ENCODE results near the gene MRTFB.

Gene MRTFB

GRCh38 chr16:14128097-14128496 lies 57.0 kb downstream of the MRTFB start:
- DNase-seq (ENCODE audit: extremely low read depth in 1 of 2, low read depth in 1 of 2) = no peak

GRCh38 chr16:14129502-14129901 lies 58.4 kb downstream of the MRTFB start:
- DNase-seq (ENCODE audit: extremely low read depth in 1 of 2, low read depth in 1 of 2) = no peak

GRCh38 chr16:14131774-14132695 lies 60.9 kb downstream of the MRTFB start:
- DNase-seq (ENCODE audit: extremely low read depth in 1 of 2, low read depth in 1 of 2) = no peak

GRCh38 chr16:14132696-14133048 lies 61.6 kb downstream of the MRTFB start:
- DNase-seq (ENCODE audit: extremely low read depth in 1 of 2, low read depth in 1 of 2) = no peak

- DNase-seq (ENCODE audit: extremely low read depth in 1 of 2, low read depth in 1 of 2) = no peak
Measured at GRCh38 chr16:14133907-14134306, 62.8 kb downstream of the MRTFB start.

- no peak for DNase-seq (ENCODE audit: extremely low read depth in 1 of 2, low read depth in 1 of 2)
Measured at GRCh38 chr16:14135704-14136103, 64.6 kb downstream of the MRTFB start.

GRCh38 chr16:14139872-14140271 lies 68.8 kb downstream of the MRTFB start:
- no peak for DNase-seq (ENCODE audit: extremely low read depth in 1 of 2, low read depth in 1 of 2)

- DNase-seq (ENCODE audit: extremely low read depth in 1 of 2, low read depth in 1 of 2) = no peak
Measured at GRCh38 chr16:14140923-14141322, 69.8 kb downstream of the MRTFB start.

- no peak for DNase-seq (ENCODE audit: extremely low read depth in 1 of 2, low read depth in 1 of 2)
Measured at GRCh38 chr16:14146445-14146844, 75.3 kb downstream of the MRTFB start.

- no peak for DNase-seq (ENCODE audit: extremely low read depth in 1 of 2, low read depth in 1 of 2)
Measured at GRCh38 chr16:14148016-14148415, 76.9 kb downstream of the MRTFB start.

GRCh38 chr16:14148569-14148968 lies 77.5 kb downstream of the MRTFB start:
- no peak for DNase-seq (ENCODE audit: extremely low read depth in 1 of 2, low read depth in 1 of 2)

GRCh38 chr16:14150796-14151195 lies 79.7 kb downstream of the MRTFB start:
- DNase-seq (ENCODE audit: extremely low read depth in 1 of 2, low read depth in 1 of 2) = no peak

GRCh38 chr16:14151256-14152030 lies 80.3 kb downstream of the MRTFB start:
- DNase-seq (ENCODE audit: extremely low read depth in 1 of 2, low read depth in 1 of 2) = no peak

GRCh38 chr16:14155572-14156190 lies 84.6 kb downstream of the MRTFB start:
- DNase-seq (ENCODE audit: extremely low read depth in 1 of 2, low read depth in 1 of 2) = no peak

GRCh38 chr16:14164916-14165662 lies 94.0 kb downstream of the MRTFB start:
- no peak for DNase-seq (ENCODE audit: extremely low read depth in 1 of 2, low read depth in 1 of 2)

GRCh38 chr16:14168146-14168545 lies 97.0 kb downstream of the MRTFB start:
- no peak for DNase-seq (ENCODE audit: extremely low read depth in 1 of 2, low read depth in 1 of 2)

- DNase-seq (ENCODE audit: extremely low read depth in 1 of 2, low read depth in 1 of 2) = no peak
Measured at GRCh38 chr16:14172200-14172809, 101.2 kb downstream of the MRTFB start.

- DNase-seq (ENCODE audit: extremely low read depth in 1 of 2, low read depth in 1 of 2) = no peak
Measured at GRCh38 chr16:14175086-14175485, 104.0 kb downstream of the MRTFB start.

- no peak for DNase-seq (ENCODE audit: extremely low read depth in 1 of 2, low read depth in 1 of 2)
Measured at GRCh38 chr16:14177704-14178103, 106.6 kb downstream of the MRTFB start.

- DNase-seq (ENCODE audit: extremely low read depth in 1 of 2, low read depth in 1 of 2) = no peak
Measured at GRCh38 chr16:14179116-14179515, 108.0 kb downstream of the MRTFB start.

Measured in activated CD8-positive, alpha-beta memory T cell treated with anti-CD3 and anti-CD28 coated beads for 1 hour (primary cell).